Astrocyte of the hippocampus (primary cell): ENCODE measurements around the gene SLC35D3.
A peak's percentile ranks its signal among the peaks of the same experiment; 100 is the strongest.
"Not testable (repeated sequence)": the region's sequence is repeated elsewhere in the genome, so short reads cannot be mapped to it uniquely, and the experiment has no call there.

Experiments
- DNase-seq: peaks from one replicate; pipeline ENCODE4 v3.0.0; 2011; ENCODE audit warnings: low read depth, low spot score

Gene SLC35D3

GRCh38 chr6:136963259-136963658, 41.2 kb downstream of the SLC35D3 start:
- DNase-seq, result no peak

GRCh38 chr6:136964398-136964797, 42.3 kb downstream of the SLC35D3 start:
- no peak for DNase-seq

- DNase-seq, result peak; percentile 82
These were observed 46.0 kb downstream of the SLC35D3 start for GRCh38 chr6:136967876-136968752.

GRCh38 chr6:136968837-136969236, 46.7 kb downstream of the SLC35D3 start:
- no peak for DNase-seq

- no peak for DNase-seq
These were observed 47.3 kb downstream of the SLC35D3 start for GRCh38 chr6:136969433-136969832.

- DNase-seq, result no peak
These were observed 47.8 kb downstream of the SLC35D3 start for GRCh38 chr6:136969930-136970329.

GRCh38 chr6:136971609-136972008, 49.5 kb downstream of the SLC35D3 start:
- no peak for DNase-seq

GRCh38 chr6:136973781-136974180, 51.7 kb downstream of the SLC35D3 start:
- not testable (repeated sequence) for DNase-seq
